Right atrium auricular region (tissue), 2 donors: ENCODE results near the gene HORMAD2. TPM values are rescaled to one million over a fixed set of nuclear protein-coding genes. Genes with fewer than 3 reads are reported as not detected.

Experiments used
- DNase-seq: peaks from one replicate; pipeline ENCODE4 v3.0.0-alpha.2; 2019; ENCODE audit warnings: low spot score
- H3K27ac ChIP-seq, 2 donors: fragments of 200-600 bp; sonication (generic); 1 replicate in 1 of 2; 2 replicates in 1 of 2; pipeline ENCODE4 v1.5.1; 2016 to 2019
- H3K27me3 ChIP-seq, 2 donors: fragments of 200-600 bp; sonication (generic); one replicate each; pipeline versions ENCODE4 v1.5.1 to v1.6.0; 2017 to 2019
- H3K36me3 ChIP-seq: fragments of 200-600 bp; sonication (generic); one replicate; pipeline ENCODE4 v1.5.1; 2016
- H3K4me1 ChIP-seq, 2 donors: fragments of 200-600 bp; sonication (generic); one replicate each; pipeline versions ENCODE4 v1.5.1 to v1.6.0; 2017 to 2019
- H3K4me3 ChIP-seq, 2 donors: fragments of 200-600 bp; sonication (generic); 1 replicate in 1 of 2; 2 replicates in 1 of 2; pipeline ENCODE4 v1.5.1; 2017 to 2019; ENCODE audit warnings: mild to moderate bottlenecking in 1 of 2, moderate library complexity in 1 of 2
- H3K9me3 ChIP-seq, 2 donors: fragments of 200-600 bp; sonication (generic); one replicate each; pipeline ENCODE4 v1.5.1; 2019
- CTCF ChIP-seq, 2 donors: fragments of 200-600 bp; sonication (generic); IDR thresholded peaks; one replicate each; pipeline ENCODE4 v1.5.1; 2019; ENCODE audit warnings: antibody characterized with exemption in 2 of 2
- total RNA-seq, 2 donors: library from RNA; depleted of rRNA; stranded (reverse); fragments of >200 nt; gene quantifications; one replicate each; pipeline ENCODE4 v1.1.0, GENCODE V29; 2016

HORMAD2 gene
- total RNA-seq, 2 donors from 2014 or later = not detected

DNA sequence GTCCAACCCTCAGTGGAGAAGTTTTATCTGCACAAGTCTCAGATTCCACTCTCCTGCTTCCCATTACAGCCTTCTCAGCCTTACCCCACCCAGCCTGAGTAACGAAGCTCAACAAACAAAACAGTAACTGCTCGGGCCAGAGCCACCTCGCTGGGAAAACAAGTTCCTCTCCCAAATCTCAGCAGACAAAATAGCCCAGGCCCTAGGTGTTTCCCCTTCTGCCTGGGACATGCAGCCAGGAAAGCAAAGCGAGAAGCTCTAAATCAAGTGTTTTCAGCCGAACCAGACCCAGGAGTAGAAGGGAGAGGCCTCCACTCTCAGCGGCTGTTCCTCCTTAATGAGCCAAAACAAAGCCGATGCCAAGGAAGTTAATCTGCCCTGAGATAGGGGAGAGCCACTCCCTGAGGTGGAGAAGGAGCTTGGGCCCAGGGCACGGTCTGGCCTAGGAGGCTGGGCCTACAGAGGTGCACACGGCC lies 122.3 kb downstream of the HORMAD2 start:
- no peaks in the 10 kb centered on the region for H3K9me3 ChIP-seq
- H3K4me3 ChIP-seq = no peak overlapping the region
- H3K4me1 ChIP-seq = peaks cover 0 to 27% of the 10 kb centered on the region in 2 donors
- H3K27ac ChIP-seq = peak overlapping the region; percentile 30 to 67
- no peaks in the 10 kb centered on the region for H3K36me3 ChIP-seq
- no peak for TF ChIP-seq CTCF (IDR thresholded peaks at IDR 0.05)
- no peaks in the 10 kb centered on the region for H3K27me3 ChIP-seq
- DNase-seq = no peak

- H3K27ac ChIP-seq = peak overlapping the region; percentile 63 to 75
- H3K4me1 ChIP-seq = peaks cover 0 to 37% of the 10 kb centered on the region in 2 donors
- DNase-seq = no peak
- H3K36me3 ChIP-seq = no peaks in the 10 kb centered on the region
- no peak overlapping the region for H3K4me3 ChIP-seq
- H3K27me3 ChIP-seq = no peaks in the 10 kb centered on the region
- H3K9me3 ChIP-seq = no peaks in the 10 kb centered on the region
- no peak for TF ChIP-seq CTCF (IDR thresholded peaks at IDR 0.05)
Measured at GRCh38 chr22:30204015-30204741, 123.9 kb downstream of the HORMAD2 start.

DNA sequence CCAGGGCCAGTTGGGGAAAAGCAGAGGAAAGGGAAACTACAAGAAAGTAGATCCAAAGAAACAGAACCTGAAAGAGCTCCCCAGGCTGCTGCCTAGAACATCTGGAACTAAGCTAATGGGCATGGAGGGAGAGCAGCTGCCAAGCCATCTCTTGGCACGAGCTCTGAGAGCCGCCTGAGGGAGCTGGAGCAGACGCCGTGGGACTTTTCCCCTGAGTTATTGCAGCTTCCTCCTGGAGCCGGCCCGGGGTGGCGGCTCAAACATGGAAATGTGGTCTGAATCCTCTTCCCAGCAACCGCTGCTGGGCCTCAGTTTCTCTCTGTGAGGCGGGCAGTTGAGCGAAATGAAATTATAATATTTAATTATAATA lies 124.5 kb downstream of the HORMAD2 start:
- Histone ChIP-seq H3K9me3 (no peaks in the 10 kb centered on the region), H3K27ac (peak overlapping the region; percentile 63 to 75), H3K36me3 (no peaks in the 10 kb centered on the region), H3K4me1 (peaks cover 0 to 41% of the 10 kb centered on the region in 2 donors), H3K4me3 (no peak overlapping the region), H3K27me3 (no peaks in the 10 kb centered on the region)
- no peak for TF ChIP-seq CTCF (IDR thresholded peaks at IDR 0.05)
- no peak for DNase-seq

DNA sequence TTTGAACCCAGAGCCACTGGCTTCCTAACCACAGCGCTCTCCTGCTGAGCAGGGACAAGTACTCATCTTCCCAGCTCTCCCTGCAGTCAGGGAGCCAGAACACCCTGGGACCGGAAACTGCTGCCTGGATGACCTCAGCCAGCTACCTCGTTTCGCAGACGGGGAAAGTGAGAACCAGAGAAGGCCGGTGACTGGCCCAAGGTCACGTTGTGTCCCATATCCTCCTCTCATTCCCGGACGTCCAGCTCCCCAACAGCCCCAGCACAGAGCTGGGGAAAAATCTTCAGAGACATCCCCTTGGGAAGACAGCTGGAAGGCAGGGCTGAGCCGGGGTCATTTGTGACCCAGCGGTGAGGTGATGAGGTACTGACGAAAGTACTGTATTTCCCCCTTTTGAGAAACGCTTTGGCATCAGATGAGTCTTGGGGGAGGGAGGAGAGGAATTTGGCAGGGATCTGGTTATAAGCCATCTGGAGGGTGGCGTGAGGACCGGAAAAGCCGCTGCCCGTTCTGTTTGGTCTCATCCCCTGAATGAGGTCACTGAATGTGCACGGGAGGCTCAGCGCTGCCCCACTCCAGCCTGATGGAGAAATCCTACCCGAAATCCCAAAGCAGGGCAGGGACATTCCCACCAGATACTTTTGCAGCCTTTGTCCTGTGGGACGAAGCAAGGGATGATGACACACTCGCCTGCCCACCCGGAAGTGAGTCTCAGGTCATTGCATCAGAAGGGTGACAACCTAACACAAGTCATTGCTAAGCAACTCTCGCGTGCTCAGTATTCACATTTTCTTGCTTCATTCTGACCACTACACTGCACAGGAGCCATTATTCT lies 125.2 kb downstream of the HORMAD2 start:
- H3K27me3 ChIP-seq = no peaks in the 10 kb centered on the region
- peaks cover 0 to 41% of the 10 kb centered on the region in 2 donors for H3K4me1 ChIP-seq
- no peaks in the 10 kb centered on the region for H3K9me3 ChIP-seq
- H3K27ac ChIP-seq = peak overlapping the region; percentile 63 to 75
- no peak overlapping the region for H3K4me3 ChIP-seq
- no peaks in the 10 kb centered on the region for H3K36me3 ChIP-seq
- DNase-seq = peak; percentile 92
- no peak for TF ChIP-seq CTCF (IDR thresholded peaks at IDR 0.05)

- H3K4me1 ChIP-seq = peaks cover 0 to 41% of the 10 kb centered on the region in 2 donors
- no peak for TF ChIP-seq CTCF (IDR thresholded peaks at IDR 0.05)
- H3K4me3 ChIP-seq = no peak overlapping the region
- no peaks in the 10 kb centered on the region for H3K36me3 ChIP-seq
- no peaks in the 10 kb centered on the region for H3K27me3 ChIP-seq
- no peak for DNase-seq
- no peaks in the 10 kb centered on the region for H3K9me3 ChIP-seq
- peak overlapping the region; percentile 63 to 75 for H3K27ac ChIP-seq
Measured at GRCh38 chr22:30206944-30207343, 126.7 kb downstream of the HORMAD2 start.
